Measurements from ENCODE around the gene MYO18B.
"Not testable (repeated sequence)": the region's sequence is repeated elsewhere in the genome, so short reads cannot be mapped to it uniquely, and the experiment has no call there.

Gene MYO18B

GRCh38 chr22:25955323-25955722 is 213.3 kb downstream of the MYO18B start:
- DNase-seq = no peak

DNA sequence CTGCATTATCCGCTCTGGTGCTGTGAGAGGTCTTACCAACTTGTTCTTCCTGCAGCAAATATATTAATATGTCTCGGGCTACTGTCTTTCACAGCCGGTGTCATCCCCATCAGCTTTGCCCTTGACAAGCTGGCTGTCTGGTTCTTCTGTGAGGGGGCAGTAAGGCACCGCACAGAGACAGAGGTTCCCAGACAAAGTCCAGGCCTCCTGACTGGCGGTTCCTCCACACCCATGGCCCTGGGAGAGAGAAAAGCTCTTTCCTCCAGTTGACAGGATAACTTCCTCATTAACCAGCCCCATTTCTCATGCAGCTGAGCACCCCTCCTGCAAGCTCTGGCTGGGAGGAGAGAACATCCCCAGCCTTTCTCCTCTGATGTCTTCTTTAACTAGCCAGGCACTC is 214.8 kb downstream of the MYO18B start:
- no peak for DNase-seq

DNA sequence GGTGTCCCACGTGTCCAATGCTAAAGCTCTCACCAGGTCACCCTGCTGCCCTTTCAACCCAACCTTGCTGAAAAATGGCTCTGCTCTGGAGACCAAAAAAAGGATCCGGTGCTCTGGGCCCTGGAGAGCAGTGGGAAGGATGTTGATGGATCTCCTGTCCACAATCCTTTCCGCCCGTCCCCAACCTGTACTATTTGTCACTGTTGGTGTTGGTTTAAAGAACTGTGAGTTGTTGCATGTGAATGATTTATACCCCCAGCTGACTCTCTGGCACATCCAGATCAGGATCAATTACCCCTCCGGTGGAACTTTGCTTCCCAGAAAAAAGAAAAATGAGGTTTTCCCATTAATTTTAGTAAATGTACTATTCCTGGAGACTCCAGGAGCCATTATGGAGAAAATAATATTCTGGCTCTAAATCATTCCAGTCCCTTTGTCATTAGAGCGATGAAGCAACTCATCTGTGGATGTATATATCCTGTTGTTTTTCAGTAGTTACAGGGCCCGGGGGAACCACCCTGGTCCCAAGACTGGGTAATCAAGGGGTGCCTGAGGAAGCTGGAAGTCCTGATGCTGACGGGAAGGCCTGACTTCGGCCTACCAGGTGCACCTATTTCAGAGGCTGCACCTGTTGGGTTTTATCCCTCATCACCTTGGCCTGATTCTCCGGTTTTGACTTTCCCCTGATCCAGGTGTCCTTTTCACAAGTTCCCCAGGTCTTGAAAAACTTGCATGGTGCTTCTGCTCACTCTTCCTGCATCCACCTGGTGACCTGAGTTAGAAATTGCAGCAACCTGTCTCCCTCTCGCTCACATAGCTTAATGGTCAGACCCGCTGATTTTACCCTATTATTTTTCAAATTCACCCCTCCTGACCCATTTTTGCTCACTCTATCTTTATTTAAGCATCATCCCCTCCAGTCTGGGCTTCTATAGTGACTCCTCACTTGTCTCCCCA is 218.1 kb downstream of the MYO18B start:
- no peak for DNase-seq

- no peak for DNase-seq
These were observed 219.7 kb downstream of the MYO18B start for GRCh38 chr22:25961699-25962098.

- DNase-seq = no peak
These were observed 220.7 kb downstream of the MYO18B start for GRCh38 chr22:25962711-25963110.

- DNase-seq = no peak
These were observed 223.2 kb downstream of the MYO18B start for GRCh38 chr22:25964961-25965730.

DNA sequence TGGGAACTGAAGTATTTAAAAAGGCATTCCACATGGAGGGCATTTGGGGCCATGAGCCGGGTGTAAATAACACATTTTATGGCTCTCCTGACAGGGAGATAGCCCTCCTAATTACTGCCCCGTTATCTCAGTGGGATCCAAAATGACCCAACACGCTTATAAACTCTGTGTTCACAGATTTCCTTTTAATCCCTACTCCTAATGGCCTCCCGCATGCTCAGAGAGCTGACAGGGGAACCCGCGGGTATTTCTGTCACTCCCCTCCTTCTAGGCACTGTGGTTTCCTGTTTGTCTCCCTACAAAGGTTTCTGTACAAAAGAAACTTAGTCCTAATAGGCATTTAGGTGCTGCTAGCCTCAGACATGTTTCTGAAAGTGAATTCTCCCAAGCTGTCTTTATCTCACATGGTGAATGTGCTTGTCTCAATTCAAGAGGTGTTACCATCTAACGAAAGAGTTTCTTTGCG is 224.5 kb downstream of the MYO18B start:
- DNase-seq = no peak

DNA sequence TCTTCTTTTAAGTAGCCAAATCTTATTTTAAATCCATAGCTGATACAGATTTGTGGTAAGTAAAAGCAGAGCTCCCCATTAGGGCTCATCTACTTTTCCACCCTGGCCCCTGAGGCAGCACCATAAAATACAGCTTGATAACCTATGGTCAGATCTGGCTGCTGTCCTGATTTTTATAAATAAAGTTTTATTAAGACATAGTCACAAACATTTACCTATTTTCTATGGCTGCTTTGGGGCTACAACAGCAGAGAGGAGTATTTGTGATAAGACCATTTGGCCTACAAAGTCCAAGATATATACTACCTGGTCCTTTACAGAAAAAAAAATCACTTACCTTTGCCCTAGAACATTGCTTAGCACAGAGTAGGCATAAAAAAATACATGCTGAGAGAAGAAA is 227.3 kb downstream of the MYO18B start:
- no peak for DNase-seq

DNA sequence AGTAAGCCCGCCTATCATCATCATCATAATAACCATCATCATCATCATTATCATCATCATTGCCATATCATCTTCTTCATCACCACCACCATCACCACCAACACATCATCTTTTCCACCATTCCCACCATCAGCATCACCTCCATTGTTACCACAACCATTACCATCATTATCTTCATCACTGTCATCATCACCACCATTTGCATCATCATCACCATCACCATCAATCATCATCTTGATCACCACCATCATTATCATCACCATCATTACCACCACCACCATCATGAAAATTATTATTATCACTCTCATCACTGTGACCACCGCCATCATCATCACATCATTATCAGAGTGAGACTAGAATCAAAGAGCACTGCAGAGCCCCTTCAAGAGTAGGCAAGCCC is 227.9 kb downstream of the MYO18B start:
- DNase-seq = no peak

GRCh38 chr22:25970374-25970911 is 228.5 kb downstream of the MYO18B start:
- no peak for DNase-seq

- DNase-seq = no peak
These were observed 229.2 kb downstream of the MYO18B start for GRCh38 chr22:25970999-25971811.

- DNase-seq = no peak
These were observed 230.4 kb downstream of the MYO18B start for GRCh38 chr22:25972397-25972796.

GRCh38 chr22:25976356-25976755 is 234.4 kb downstream of the MYO18B start:
- no peak for DNase-seq

DNA sequence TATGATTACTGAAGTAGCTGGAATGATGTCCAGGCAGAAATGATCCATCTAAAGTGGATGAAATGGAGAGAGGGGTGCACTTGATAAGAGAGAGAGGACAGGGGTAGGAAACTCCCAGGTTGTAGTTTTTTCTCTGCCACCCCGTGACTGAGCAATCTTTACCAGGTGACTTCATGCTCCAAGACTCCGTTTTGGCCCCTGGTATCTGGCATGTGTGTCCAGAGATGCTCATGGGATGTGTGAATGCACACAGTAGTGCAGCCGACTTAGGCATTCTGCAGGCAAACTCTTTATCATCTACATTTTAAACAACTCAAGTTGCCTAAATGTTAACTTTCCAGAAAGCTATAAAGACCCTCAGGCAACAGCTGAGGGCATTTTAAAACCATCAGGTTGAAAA is 238.0 kb downstream of the MYO18B start:
- no peak for DNase-seq

DNA sequence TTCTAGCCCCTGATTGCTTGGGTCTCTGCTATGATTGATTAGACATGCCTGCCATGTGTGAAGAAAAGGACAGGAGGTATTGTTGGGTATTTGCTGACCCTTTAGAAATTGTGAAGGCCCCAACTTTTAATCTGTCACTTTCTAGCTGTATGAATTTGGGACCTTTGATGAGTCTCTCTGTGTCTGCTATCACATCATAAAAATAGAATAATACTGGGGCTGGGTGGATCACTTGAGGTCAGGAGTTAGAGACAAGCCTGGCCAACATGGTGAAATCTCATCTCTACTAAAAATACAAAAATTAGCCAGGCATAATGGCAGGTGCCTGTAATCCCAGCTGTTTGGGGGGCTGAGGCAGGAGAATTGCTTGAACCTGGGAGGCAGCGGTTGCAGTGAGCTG is 242.9 kb downstream of the MYO18B start:
- not testable (repeated sequence) for DNase-seq

DNA sequence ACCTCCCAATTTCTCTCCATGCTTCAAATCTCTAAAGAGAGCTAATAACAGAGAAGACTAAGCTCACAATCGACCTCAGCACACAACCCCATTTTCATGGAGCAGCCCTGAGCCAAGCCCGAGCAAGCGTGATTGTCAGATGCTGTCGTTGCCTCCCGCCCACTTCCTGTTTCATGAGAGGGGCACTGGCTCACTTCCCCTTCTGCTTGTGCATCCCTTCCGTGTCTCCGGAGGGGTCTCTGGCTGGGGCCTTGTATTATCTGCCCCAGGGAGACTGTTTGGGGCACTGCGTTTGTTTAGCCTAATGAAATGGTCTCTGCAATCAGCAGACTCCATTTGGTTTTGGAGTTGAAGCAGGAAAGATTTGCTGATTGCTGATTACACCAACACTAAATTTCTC is 246.0 kb downstream of the MYO18B start:
- DNase-seq = no peak

DNA sequence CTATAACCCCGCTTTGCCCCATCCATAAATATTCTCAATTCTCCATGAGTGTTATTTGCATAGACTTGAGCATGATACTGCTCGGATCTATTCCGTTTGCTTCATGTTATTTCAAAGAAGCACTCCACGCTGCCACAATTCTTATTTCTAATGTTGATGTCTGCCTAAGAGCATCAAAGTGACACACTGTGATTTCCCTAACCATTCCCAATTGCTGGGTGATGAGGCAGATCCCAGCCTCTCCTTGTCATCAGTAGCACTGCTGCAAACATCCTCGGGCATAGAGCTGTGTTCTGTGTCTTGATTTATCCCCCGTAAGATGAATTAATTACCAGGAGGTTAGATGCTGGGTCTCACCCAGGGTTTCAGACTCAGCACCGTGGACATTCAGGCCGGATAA is 249.0 kb downstream of the MYO18B start:
- no peak for DNase-seq

GRCh38 chr22:25992331-25992730 is 250.3 kb downstream of the MYO18B start:
- no peak for DNase-seq

GRCh38 chr22:25996669-25997068 is 254.7 kb downstream of the MYO18B start:
- no peak for DNase-seq

GRCh38 chr22:25997886-25998775 is 256.1 kb downstream of the MYO18B start:
- DNase-seq = no peak

GRCh38 chr22:26002456-26002855 is 260.5 kb downstream of the MYO18B start:
- no peak for DNase-seq

DNA sequence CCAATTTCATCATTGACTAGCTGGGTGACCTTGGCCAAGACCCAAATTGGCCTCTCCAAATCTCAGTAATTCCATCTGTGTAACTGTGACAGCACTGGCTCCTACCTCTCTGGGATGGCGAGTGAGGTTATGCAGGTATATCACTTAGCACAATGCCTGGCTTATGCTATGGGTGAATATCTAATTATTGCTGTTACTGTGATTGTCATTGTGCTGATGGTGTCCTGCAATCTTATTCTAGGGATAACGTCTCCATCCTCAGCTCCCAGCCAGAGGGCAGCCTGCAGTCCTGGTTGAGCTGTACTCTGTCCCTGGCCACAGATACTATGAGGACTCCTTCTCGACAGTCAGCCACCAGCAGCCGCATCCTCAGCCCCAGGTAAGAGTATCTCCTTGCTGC is 262.5 kb downstream of the MYO18B start:
- no peak for DNase-seq

Measured in CD4-positive, alpha-beta T cell treated with Interleukin-21 for 1 hour (primary cell).